ENCODE data around the gene CAPN13.
"Not testable (repeated sequence)": the region's sequence is repeated elsewhere in the genome, so short reads cannot be mapped to it uniquely, and the experiment has no call there.

The CAPN13 gene

GRCh38 chr2:30702694-30703093 is 104.6 kb downstream of the CAPN13 start:
- DNase-seq, result peak; percentile 30 to 48 (median 44)

GRCh38 chr2:30701782-30702181 is 105.5 kb downstream of the CAPN13 start:
- DNase-seq, result no peak

GRCh38 chr2:30697242-30698103 is 109.8 kb downstream of the CAPN13 start:
- not testable (repeated sequence) for DNase-seq

GRCh38 chr2:30695749-30696148 is 111.5 kb downstream of the CAPN13 start:
- DNase-seq, result no peak

GRCh38 chr2:30694286-30695055 is 112.8 kb downstream of the CAPN13 start:
- DNase-seq, result no peak

- no peak for DNase-seq
Observed at GRCh38 chr2:30693821-30694281, 113.4 kb downstream of the CAPN13 start.

- DNase-seq, result peak in 2 of 3 donors; percentile 7 to 15
Observed at GRCh38 chr2:30692829-30693275, 114.4 kb downstream of the CAPN13 start.

- no peak for DNase-seq
Observed at GRCh38 chr2:30691948-30692828, 115.1 kb downstream of the CAPN13 start.

GRCh38 chr2:30691091-30691947 is 115.9 kb downstream of the CAPN13 start:
- no peak for DNase-seq

GRCh38 chr2:30690126-30690561 is 117.1 kb downstream of the CAPN13 start:
- DNase-seq, result no peak

GRCh38 chr2:30689496-30690125 is 117.6 kb downstream of the CAPN13 start:
- no peak for DNase-seq

GRCh38 chr2:30688956-30689401 is 118.3 kb downstream of the CAPN13 start:
- DNase-seq, result no peak

- no peak for DNase-seq
Observed at GRCh38 chr2:30686669-30687068, 120.6 kb downstream of the CAPN13 start.

GRCh38 chr2:30686000-30686399 is 121.2 kb downstream of the CAPN13 start:
- DNase-seq, result peak in 2 of 3 donors; percentile 13 to 18

- no peak for DNase-seq
Observed at GRCh38 chr2:30684996-30685395, 122.2 kb downstream of the CAPN13 start.

- DNase-seq, result no peak
Observed at GRCh38 chr2:30684516-30684915, 122.7 kb downstream of the CAPN13 start.

GRCh38 chr2:30684026-30684425 is 123.2 kb downstream of the CAPN13 start:
- no peak for DNase-seq

GRCh38 chr2:30683236-30683956 is 123.8 kb downstream of the CAPN13 start:
- peak; percentile 7 to 23 (median 18) for DNase-seq

- no peak for DNase-seq
Observed at GRCh38 chr2:30681022-30681421, 126.2 kb downstream of the CAPN13 start.

GRCh38 chr2:30680121-30680520 is 127.1 kb downstream of the CAPN13 start:
- DNase-seq, result no peak
